Esophagus squamous epithelium (tissue), 5 donors: ENCODE data around the gene SRGAP2C. TPM values are rescaled to one million over a fixed set of nuclear protein-coding genes. Genes with fewer than 3 reads are reported as not detected.
"Not testable (repeated sequence)": the region's sequence is repeated elsewhere in the genome, so short reads cannot be mapped to it uniquely, and the experiment has no call there.

ENCODE experiments used
- DNase-seq: peaks from one replicate; lab custom pipeline; 2025; lab: John Stamatoyannopoulos, UW
- H3K27ac ChIP-seq, 4 donors: fragments of 200-600 bp; sonication (generic); one replicate each; pipeline ENCODE4 v1.5.1; 2016 to 2019; ENCODE audit warnings: mild to moderate bottlenecking in 1 of 4
- H3K27me3 ChIP-seq, 4 donors: fragments of 200-600 bp; sonication (generic); 1 replicate in 3 of 4; 2 replicates in 1 of 4; pipeline versions ENCODE4 v1.5.1 to v1.6.0; 2017 to 2021; ENCODE audit warnings: antibody characterized with exemption in 1 of 4
- H3K36me3 ChIP-seq, 3 donors: fragments of 200-600 bp; sonication (generic); one replicate each; pipeline ENCODE4 v1.5.1; 2016 to 2019
- H3K4me1 ChIP-seq, 3 donors: fragments of 200-600 bp; sonication (generic); one replicate each; pipeline ENCODE4 v1.5.1; 2017 to 2019
- H3K4me3 ChIP-seq, 4 donors: fragments of 200-600 bp; sonication (generic); 1 replicate in 3 of 4; 2 replicates in 1 of 4; pipeline ENCODE4 v1.5.1; 2016 to 2019; ENCODE audit warnings: mild to moderate bottlenecking in 2 of 4, moderate library complexity in 1 of 4
- H3K9me3 ChIP-seq, 3 donors: fragments of 200-600 bp; sonication (generic); one replicate each; pipeline ENCODE4 v1.5.1; 2016 to 2019
- WGBS, 2 donors: methylation state at CpG; one replicate each; pipeline ENCODE4 v1.1.5; 2018; 5-methylcytosine and 5-hydroxymethylcytosine counted together
- intact Hi-C: fragments of 100-400 bp; cut with DNase I; formaldehyde crosslinking; loops from one replicate; pipeline ENCODE4 v1.15.0; 2022
- total RNA-seq, 4 donors: library from RNA; depleted of rRNA; stranded (reverse); fragments of >200 nt; gene quantifications; one replicate each; pipeline ENCODE4 v1.1.0, GENCODE V29; 2016
- donor health status: DM: yes; HTN: yes; CAD: no.

The SRGAP2C gene
- total RNA-seq, 4 donors from 2014 or later = 5.4 to 16.8 (median 12.0) TPM

- intact Hi-C loops, H3K36me3 ChIP-seq, DNase-seq, H3K9me3 ChIP-seq, H3K27ac ChIP-seq: not testable (repeated sequence)
- peaks cover 0 to 10% (median 0%) of the 10 kb centered on the region in 3 donors for H3K4me1 ChIP-seq
- 3 to 13% methylated on average over 3 to 12 of the region's 38 CpGs for WGBS, 2 donors
- H3K4me3 ChIP-seq = peak overlapping the region; percentile 42 to 66 (median 60)
- peaks cover 0 to 17% (median 0%) of the 10 kb centered on the region in 4 donors for H3K27me3 ChIP-seq
Measured at GRCh38 chr1:121395718-121396201, 211.0 kb downstream of the SRGAP2C start.

GRCh38 chr1:121396335-121397081 is 211.7 kb downstream of the SRGAP2C start:
- WGBS, 2 donors = 1 to 2% methylated on average over 29 to 43 of the region's 88 CpGs
- peaks cover 0 to 17% (median 0%) of the 10 kb centered on the region in 4 donors for H3K27me3 ChIP-seq
- intact Hi-C loops, H3K36me3 ChIP-seq, DNase-seq, H3K9me3 ChIP-seq: not testable (repeated sequence)
- H3K4me1 ChIP-seq = peaks cover 0 to 10% (median 0%) of the 10 kb centered on the region in 3 donors
- H3K4me3 ChIP-seq = peak overlapping the region; percentile 42 to 66 (median 60)
- H3K27ac ChIP-seq = peak overlapping the region in 2 of 4 donors; percentile 54 to 55

GRCh38 chr1:121397101-121397500 is 212.3 kb downstream of the SRGAP2C start:
- Histone ChIP-seq H3K27me3 (peaks cover 0 to 17% (median 0%) of the 10 kb centered on the region in 4 donors), H3K4me1 (peaks cover 0 to 10% (median 0%) of the 10 kb centered on the region in 3 donors), H3K4me3 (peak overlapping the region; percentile 42 to 66 (median 60)), H3K27ac (peak overlapping the region in 2 of 4 donors; percentile 54 to 55)
- H3K36me3 ChIP-seq, H3K9me3 ChIP-seq, intact Hi-C loops, DNase-seq: not testable (repeated sequence)
- no CpG with 5 or more reads among the region's 22 CpGs for WGBS, 2 donors

- intact Hi-C loops, H3K27ac ChIP-seq, H3K36me3 ChIP-seq, DNase-seq, H3K9me3 ChIP-seq, H3K4me3 ChIP-seq: not testable (repeated sequence)
- WGBS, 2 donors = 70 to 88% methylated on average over 5 of the region's 5 CpGs
- Histone ChIP-seq H3K27me3 (peaks cover 0 to 17% (median 0%) of the 10 kb centered on the region in 4 donors), H3K4me1 (peaks cover 0 to 10% (median 0%) of the 10 kb centered on the region in 3 donors)
Measured at GRCh38 chr1:121399193-121399592, 214.4 kb downstream of the SRGAP2C start.

- H3K27me3 ChIP-seq = peaks cover 0 to 17% (median 0%) of the 10 kb centered on the region in 4 donors
- H3K27ac ChIP-seq, H3K9me3 ChIP-seq, H3K36me3 ChIP-seq, DNase-seq, H3K4me3 ChIP-seq, intact Hi-C loops: not testable (repeated sequence)
- H3K4me1 ChIP-seq = peaks cover 0 to 10% (median 0%) of the 10 kb centered on the region in 3 donors
- WGBS, 2 donors = 78 to 85% methylated on average over 3 of the region's 3 CpGs
Measured at GRCh38 chr1:121400108-121400507, 215.3 kb downstream of the SRGAP2C start.

- H3K36me3 ChIP-seq, H3K4me1 ChIP-seq, H3K9me3 ChIP-seq, intact Hi-C loops, H3K27ac ChIP-seq, H3K4me3 ChIP-seq, DNase-seq: not testable (repeated sequence)
- H3K27me3 ChIP-seq = peaks cover 0 to 15% (median 0%) of the 10 kb centered on the region in 4 donors
- 86 to 88% methylated on average over 6 of the region's 6 CpGs for WGBS, 2 donors
Measured at GRCh38 chr1:121400541-121401310, 216.0 kb downstream of the SRGAP2C start.

GRCh38 chr1:121401375-121401955 is 216.7 kb downstream of the SRGAP2C start:
- Histone ChIP-seq H3K4me3 (peak overlapping the region; percentile 25 to 57 (median 43)), H3K27ac (peak overlapping the region in 1 of 4 donors; percentile 29)
- H3K4me1 ChIP-seq, DNase-seq, intact Hi-C loops, H3K9me3 ChIP-seq, H3K27me3 ChIP-seq, H3K36me3 ChIP-seq: not testable (repeated sequence)
- 37 to 47% methylated on average over 14 to 22 of the region's 26 CpGs for WGBS, 2 donors

- DNase-seq, H3K36me3 ChIP-seq, H3K4me1 ChIP-seq, intact Hi-C loops, H3K9me3 ChIP-seq, H3K27ac ChIP-seq, H3K4me3 ChIP-seq, H3K27me3 ChIP-seq: not testable (repeated sequence)
- 97 to 100% methylated on average over 5 to 6 of the region's 7 CpGs for WGBS, 2 donors
Measured at GRCh38 chr1:121403254-121403653, 218.5 kb downstream of the SRGAP2C start.
